Fibroblast of skin of back (primary cell): ENCODE results near the gene AK2.

Experiments used
- DNase-seq: peaks from one replicate; pipeline ENCODE4 v3.0.0-alpha.2; 2013

AK2 gene

DNA sequence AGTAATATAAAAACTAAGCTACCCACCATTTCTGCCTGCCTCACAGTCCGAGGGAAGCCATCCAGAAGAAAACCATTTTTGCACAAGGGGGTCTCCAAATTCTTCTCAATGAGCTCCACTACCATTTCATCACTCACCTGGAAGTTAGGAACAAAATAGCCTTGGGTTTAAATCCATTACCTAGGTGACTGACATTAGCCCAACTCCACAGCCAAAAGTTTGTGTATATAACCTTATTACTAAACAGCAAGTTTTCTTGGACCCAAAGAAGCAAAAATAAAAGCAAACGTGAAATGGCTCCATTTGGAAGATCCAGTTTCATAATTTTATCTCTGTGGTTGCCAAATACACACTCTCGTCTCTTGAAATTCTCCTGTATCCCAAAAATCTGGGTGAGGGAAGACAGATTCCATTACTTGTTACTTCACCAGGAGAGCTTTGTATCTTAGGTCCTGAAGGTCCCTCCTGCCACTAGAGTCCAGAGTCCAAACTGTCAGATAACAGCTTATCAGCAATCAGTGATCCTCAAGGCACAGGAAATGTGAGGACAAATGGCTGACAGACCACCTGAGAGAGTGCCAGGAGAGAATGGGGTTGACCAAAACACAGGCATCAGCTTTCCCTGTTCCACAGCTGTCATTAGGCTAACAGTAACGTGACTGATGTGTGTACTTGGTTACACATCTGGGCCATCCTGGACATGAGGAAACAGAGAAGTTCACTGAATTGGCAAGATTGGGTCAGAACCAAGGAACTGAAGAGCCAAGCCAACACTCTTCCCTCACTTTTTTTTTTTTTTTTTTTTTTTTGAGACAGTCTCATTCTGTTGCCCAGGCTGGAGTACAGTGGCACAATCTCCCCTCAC is 14.9 kb downstream of the AK2 start:
- DNase-seq = no peak

DNA sequence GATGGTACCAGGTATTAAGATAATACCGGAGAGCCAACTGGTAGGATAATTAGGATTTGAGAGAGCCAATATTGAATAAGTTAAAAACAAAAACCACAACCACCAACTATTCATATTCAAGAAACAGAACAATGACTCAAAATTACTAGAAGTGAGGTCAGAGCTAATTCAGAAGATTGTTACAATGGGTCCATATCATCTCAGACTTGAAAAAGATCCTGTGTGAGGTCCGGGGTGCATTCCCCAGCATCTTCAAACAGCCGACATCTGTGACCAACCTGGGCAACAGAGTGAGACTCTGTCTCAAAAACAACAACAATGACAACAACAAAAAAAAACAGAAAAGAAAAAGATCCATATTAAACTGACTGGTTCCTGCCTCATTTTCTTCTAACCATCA is 18.6 kb downstream of the AK2 start:
- no peak for DNase-seq

DNA sequence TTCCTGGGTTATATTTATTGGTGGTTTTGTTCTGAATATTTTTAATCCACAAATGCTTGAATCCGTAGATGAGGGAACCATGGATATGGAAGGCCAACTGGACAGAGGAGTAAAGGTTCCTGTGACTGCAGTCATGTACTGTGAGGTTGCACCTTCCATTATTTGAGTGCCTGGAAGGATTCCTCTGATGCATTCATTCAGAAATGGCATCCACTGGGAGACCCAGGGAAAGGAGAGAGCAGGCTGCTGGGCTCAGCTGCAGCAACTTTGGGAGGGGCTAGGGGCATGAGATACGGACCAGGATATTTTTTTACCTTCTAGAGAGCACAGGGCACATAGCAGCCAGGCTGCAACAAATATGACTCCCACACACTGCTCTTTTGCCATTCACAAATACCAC is 19.5 kb downstream of the AK2 start:
- no peak for DNase-seq

DNA sequence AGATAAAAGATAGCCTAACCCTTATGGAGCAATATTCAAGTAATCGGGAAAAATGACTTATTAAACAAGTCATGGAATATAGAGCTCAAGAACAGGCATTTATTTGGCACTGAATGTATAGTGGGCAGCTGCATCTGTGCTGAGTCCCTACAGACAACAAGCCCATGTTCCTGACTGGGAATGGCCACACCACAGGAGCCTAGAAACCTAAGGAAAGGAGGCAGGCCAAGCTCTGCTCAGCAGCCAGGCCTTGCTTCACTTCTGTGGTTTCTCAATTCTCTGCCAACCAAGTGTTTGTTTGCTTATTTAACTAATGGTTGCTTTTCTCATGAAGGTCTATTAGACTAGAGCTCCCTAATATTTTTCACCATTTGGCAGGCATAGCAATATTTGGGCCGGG is 21.5 kb downstream of the AK2 start:
- no peak for DNase-seq

DNA sequence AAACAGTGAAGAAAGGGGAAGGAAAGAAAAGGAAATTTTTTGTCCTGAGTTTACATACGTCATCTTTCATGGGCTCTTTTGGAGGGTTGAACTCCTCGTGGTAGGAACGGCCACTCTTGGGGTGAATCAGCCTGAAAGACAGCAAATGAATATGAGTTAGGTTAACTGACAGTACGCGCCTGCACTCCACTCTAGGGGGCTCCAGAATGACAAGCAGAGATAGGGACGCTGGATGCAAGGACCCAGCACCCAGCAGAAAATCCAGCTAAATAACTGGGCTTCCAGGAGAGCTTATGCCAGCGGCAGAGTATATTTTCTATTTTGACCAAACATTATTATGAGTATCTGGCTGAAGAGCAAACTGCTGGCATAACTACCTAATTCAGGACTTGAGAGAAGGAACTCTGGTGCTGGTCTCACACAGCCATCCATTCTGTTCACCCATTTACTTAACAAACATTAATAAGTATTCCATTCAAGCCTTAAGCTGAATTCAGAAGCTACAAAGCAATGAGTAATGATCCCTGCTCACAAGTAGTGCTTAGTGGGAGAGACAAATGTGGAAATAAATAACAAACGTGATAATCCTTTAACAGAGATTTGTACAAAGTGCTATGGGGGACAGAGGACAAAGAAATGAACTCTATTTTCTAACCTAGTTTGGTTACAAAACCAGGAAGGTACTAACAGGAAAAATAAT is 22.1 kb downstream of the AK2 start:
- DNase-seq = no peak

DNA sequence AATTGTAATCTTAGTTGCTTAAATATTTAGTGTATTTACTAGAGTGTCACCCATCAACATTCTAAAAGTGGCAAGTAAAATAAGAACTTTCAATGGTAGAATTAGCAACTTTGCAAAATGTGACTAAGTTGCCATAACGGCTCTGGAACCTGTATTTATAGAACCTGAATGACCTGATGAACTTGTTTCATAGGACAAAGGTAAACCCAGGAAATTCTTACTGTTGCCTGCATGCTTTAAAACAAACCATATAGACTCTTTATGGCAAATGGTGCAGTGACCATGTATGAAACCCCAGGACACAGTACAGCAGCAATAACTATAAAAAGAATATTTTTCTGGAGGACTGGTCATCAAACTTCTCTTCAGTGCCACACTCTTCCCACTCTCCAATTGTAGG is 22.9 kb downstream of the AK2 start:
- DNase-seq = no peak

DNA sequence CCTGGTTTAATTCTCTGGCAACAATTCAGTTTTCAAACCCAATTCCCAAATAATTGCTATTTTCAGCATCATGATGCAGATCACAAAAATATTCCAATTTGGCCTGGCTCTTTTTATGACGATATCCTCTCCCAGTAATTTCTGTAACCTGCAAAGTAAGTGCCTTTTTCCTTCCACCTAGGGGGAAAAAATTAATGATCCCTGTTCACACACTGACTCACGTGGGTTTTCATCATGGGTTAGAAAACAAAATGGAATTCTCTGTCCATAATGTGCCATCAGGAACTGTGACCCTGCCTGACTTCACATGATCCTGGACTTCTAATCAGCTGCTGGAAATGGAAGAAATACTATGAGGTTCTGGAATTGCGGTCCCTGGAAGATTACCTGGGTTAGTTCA is 24.5 kb downstream of the AK2 start:
- no peak for DNase-seq

DNA sequence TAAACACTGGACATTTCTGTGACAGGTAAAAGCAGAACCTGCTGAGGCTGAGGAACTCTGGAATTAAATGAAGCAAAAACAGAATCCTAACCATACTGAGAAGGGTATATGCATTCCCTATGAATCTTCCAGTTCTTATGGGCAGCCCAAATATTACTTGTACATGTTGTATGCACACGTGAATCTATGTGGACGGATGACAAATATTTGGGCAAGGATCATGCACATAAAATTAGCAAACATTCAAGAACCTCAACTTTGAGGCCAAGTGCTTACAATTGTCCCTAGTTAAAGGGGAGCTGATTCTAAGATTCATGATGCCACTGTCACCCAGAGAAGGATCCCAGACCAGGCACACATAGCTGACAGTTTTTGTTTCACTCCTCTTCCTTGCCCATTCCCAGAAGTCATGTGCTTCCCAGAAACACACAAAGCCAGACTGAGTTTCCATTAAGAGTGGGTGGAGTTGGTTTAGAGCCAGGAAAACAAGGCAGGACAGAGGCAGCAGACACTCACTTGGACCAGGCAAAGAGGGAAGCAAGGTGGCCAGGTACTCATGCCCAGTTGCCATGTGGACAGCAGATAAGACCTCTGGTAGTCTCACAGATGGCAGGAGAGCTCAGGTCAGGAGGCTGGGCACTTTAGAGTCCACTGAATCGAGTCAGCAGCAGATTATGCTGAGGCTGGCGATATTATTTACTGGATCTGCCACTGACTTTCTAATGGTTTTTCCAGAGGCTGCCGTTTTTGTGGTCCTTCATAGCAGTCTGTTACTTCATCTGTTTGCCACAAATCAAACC is 25.6 kb downstream of the AK2 start:
- no peak for DNase-seq

DNA sequence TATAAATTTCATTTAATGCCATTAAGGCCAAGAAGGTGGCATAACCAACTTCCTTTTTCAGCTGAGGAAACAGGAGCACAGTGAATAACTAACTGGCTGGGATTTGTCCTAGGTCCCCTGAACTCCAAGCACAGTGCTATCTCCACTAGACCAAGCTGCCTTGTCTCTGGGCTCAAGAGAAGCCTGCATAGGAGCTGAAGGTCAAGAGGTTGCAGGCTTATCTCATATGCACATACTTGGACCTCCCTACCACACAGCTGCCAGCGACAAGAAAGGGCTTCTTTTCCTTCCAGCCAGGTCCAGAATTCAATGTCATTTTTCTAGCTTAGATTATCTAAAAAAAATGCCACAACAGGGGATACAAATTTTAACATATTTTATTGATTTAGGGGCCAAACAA is 27.1 kb downstream of the AK2 start:
- DNase-seq = no peak

DNA sequence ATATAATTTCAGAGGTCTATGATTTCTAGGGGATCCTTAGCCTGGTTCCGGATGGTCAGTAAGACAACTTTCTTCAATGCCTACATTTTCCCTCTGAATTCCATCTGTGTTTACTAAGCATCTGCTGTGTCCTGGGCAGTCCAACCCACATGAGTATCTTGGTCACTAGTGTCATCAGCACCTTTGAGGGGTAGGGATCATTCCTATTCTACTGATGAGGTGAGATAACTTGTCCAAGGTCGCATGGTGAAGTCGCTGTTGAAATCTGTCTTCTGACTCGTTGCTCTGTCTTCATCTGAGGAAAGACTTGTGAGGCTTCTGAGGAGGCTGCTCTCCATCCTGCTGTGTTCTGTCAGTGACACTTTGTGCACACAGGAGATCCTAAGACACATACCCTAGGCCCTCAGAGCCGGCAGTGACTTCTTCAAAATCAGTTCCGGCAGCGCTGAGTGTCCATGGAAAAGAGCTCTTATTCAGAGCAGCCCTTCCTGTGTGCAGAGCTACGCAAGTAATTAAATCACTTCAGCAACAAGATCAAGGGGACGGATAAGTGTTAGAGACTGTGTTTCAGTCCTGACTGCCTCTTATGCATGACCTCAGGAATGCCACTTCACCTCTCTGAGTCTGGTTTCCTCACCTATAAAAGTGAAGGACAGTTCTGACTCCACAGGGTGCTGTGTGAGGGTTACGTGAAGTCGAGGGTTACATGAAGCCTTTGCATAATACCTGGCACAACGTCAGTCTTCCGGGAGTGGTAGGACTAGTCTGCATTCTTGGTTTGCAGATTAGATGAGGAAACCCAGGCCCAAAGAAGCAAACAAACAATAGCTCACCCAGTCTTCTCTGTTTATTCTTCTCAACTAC is 28.4 kb downstream of the AK2 start:
- no peak for DNase-seq

DNA sequence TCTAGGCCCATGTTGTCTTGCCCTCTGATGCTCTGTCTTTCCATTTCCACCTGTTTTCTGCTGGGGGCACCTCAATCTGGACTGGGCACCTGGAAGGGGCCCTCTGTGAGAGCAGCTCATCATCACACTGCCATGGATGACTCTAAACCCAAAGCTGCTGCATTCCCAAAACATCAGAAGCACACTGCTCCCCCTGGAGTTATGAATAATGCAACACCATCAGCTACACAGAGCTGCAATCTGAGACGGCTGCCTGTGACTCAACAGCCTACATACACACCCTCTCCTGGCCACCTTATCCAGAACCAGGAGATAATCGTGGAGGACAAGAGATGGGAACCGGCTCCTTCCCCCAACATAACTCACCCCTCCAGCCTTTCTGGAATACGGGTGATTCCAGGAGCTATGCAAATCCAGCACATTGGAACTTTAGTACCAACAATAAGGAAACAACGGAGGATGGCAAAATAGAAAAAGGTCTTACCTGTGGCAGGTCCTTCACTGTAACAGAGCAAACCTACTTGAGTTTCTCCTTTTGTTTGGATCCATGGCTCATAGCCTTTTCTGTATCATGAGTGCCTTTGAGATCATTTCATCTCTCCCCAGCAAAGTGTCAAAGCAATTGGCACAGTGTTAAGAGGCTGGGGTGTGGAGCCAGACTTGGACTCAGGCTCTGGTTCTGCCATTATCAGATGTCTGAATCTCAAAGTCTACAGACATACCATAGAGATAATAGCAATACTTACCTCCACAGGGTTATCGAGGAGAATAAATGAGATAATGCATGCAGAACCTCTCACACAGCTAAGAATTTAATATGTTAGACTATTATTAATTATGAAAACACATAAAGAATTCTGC is 29.3 kb downstream of the AK2 start:
- peak; percentile 89 for DNase-seq

DNA sequence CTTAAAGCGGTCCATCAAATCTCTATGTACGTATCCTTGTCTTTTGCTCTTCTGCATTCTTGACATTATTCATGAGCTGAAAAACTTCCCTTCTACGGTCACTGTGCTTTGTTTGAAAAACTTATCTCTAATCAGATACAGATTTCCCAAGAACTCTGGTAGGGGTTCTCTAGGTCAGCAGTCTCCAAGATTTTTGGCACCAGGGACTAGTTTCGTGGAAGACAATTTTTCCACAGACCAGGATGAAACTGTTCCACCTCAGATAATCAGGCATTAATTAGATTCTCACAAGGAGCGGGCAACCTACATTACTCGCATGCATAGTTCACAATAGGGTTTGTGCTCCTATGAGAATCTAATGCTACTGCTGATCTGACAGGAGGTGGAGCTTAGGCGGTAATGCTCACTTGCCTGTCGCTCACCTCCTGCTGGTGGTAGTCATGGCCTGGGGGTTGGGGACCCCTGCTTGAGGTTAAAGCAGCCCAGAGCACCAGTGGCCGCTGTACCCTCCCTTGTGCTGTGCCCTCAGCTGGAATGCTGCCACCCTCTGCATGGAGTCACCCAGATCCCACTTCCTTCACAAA is 30.8 kb downstream of the AK2 start:
- DNase-seq = no peak

DNA sequence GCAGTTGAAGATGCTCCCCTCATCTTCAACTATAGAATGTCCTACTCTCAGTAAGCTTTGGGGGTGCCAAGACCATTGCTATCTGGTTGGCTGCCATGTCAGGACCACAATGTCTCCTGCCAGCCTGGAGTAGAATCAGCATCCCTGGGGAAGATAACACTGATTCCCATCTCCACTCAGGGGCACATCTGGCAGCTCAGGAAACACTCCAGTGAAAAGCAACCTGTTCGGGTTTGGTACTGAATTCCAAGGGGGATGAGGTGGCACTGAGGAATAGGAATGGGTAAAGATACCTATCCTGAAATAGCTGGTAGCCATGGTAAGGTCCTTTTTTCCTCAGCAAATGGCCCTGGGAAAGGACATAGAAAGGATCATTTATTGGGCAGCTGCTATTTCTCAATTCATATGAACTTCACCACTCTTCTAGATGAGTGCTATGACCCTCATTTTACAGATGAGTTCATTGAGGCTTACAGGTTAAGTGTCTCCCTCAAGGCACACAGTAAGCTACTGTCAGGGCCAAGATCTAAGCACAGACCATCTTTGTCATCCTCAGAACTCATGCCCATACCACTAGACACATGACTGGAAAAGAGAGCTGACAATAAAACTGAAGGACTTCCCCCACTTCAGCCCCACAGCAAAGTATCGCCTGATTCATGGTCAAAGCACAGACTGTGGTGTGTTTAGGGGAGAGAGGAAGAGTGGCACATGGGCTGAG is 31.4 kb downstream of the AK2 start:
- DNase-seq = peak; percentile 29

DNA sequence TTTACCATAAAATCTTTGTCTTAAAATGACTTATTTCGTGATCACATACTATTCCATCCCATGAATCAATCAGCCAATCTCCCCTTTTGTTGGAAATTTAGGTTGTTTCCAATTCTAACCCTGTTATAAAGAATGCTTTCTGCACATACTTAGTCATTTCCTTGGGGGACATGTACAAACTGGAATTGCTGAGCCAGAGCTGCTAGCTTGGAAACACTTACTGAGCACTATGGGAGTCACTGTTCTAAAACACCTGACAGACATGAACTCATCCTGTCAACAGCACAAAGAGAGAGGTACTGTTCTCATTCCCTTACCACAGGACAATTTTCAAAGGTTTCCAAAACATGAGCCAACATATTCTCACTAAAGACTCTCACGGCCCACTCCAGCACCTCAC is 32.1 kb downstream of the AK2 start:
- peak; percentile 36 for DNase-seq

DNA sequence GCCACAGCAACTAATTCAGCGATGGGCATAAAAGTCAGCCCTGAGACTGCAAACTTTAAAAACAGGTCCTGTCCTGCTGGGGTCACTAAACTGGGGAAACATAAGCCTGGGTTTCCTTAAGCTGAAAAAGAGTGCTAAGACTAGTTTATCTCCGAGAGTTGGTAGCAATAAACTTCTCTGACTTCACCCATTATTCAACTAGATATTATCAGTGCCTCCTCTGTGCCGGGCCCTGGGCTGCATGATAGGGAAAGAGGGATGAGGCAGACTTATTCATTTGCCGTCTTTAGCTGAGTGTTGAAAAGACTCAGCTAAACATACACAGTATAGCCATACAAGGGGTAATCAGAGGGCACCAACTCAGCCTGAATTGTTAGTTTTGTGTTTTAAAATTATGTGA is 33.0 kb downstream of the AK2 start:
- DNase-seq = no peak

DNA sequence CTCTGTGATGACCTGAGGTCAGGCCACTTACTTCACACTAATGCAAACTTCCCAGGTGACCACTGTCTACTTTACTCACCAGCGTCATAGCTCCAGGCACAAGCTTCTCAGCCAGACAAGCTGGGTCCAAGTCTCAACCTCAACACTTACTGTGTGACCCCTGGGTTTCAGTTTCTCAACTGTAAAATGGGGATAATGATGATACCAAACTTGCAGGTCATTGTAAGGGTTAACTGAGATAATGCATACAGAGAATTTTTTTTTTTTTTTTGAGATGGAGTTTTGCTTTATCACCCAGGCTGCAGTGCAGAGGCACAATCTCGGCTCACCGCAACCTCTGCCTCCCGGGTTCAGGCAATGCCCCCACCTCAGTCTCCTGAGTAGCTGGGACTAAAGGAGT is 34.7 kb downstream of the AK2 start:
- no peak for DNase-seq

DNA sequence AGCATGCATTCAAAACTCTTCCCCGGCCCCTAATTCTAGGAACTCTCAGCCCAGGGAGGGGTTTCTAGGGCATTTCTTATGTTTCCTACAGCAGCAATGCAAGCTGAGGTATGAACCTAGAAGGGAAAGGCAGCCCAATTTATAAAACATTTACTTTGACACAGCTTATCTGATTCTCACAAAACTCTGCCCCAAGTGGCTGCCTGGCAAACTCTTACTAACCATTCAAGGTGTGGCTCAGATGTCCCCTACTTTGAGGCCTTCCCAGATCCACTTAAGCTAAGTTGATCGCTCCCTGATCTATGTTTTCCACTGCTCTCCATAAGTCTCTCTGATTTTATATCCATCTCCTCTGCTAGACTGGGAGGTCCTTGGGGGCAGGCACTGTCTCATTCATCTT is 35.4 kb downstream of the AK2 start:
- no peak for DNase-seq

DNA sequence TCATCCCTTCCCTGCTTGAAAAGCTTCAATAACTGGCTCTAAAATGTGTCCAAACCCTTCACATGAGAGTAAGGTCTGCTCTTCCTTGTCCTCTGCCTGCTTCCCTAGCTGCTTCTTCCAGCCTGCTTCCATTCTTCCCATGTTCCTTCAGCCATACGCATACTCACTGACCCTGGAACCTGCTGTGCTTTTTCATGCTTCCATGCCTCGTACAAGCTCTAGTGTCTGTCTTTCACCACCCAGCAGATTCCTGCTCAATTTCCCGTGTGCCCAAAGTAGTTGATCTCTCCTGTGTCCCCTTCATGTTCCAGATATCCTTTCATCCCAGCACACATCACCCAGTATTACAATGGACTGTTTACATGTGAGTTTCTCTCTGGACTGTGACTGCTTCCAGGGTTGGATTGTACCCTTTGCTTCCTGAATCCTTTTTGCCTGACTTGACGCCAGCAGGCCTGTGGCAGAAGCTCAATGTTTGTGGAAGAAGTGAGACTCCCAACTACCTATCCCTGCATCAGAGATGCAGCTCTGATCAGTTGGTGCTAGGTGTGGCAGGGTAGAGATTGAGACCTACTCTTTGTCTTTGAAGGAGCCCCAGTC is 36.2 kb downstream of the AK2 start:
- no peak for DNase-seq

DNA sequence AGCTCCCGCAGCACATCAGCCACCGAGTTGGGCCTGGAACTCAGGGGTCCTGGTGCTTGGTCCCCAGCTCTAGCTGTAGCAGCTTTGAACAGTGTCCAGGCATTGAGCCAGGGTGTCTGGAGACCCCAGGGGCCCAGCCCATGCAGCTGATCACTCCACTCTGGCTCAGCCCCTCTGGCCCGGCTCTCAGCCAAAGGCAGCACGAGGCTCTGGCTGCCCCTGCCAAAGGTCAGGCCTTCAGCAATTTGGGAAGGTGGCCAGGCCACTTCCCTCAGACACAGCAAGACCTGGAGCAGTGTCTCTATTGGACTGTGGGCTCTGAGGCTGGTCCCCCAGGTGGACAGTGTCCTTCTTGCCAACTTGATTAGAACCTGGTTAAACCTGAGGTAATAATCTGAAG is 37.7 kb downstream of the AK2 start:
- no peak for DNase-seq

DNA sequence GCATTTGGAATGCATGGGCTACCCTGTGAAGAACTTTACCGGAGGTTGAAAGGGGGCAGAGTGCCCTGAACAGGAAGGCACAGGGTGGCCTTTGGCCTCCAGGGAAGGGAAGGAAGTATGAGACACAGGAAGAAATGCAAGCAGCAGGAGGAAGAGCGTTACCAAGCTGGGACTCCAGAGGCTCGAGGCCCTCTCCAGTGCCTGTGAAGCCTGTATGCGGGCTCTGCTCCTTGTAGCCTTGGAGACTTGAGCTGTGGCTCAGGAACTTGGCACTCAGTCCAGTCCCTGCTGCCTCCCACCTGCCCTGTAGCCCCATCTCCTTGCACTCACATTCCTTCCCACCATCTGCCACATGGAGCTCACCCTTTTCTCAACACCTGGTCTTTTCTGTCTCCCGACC is 38.6 kb downstream of the AK2 start:
- DNase-seq = no peak
